Chondrocyte (in vitro differentiated cells): Measurements from ENCODE around the gene RPL37A. TPM values are rescaled to one million over a fixed set of nuclear protein-coding genes. Genes with fewer than 3 reads are reported as not detected.

Experiments used
- DNase-seq: peaks from one replicate; pipeline ENCODE4 v3.0.0; 2021; ENCODE audit warnings: mixed read lengths, low spot score
- H3K27ac Mint-ChIP-seq: one replicate; pipeline ENCODE4 v1.8.0; 2021; ENCODE audit warnings: mild to moderate bottlenecking, moderate library complexity, mixed read lengths; ENCODE audit not compliant: unreplicated experiment
- H3K27me3 Mint-ChIP-seq: 2 replicates; pipeline ENCODE4 v1.8.0; 2021; ENCODE audit warnings: low read depth, mixed read lengths
- H3K36me3 Mint-ChIP-seq: 2 replicates; pipeline ENCODE4 v1.8.0; 2021; ENCODE audit warnings: low read depth, mixed read lengths
- H3K4me1 Mint-ChIP-seq: 2 replicates; pipeline ENCODE4 v1.8.0; 2021; ENCODE audit warnings: low read depth, mild to moderate bottlenecking, mixed read lengths
- H3K4me3 Mint-ChIP-seq: one replicate; pipeline ENCODE4 v1.8.0; 2021; ENCODE audit warnings: mild to moderate bottlenecking, moderate library complexity, mixed read lengths; ENCODE audit not compliant: unreplicated experiment
- H3K9me3 Mint-ChIP-seq: 2 replicates; pipeline ENCODE4 v1.8.0; 2021; ENCODE audit warnings: low read depth, mixed read lengths
- CTCF ChIP-seq: fragments of 200-600 bp; sonication (generic); IDR thresholded peaks from 2 replicates; pipeline ENCODE4 v1.5.0; 2021; ENCODE audit warnings: antibody characterized with exemption, mild to moderate bottlenecking, moderate library complexity
- total RNA-seq: library from RNA; stranded (reverse); gene quantifications from 3 replicates; pipeline ENCODE4 v1.2.1, GENCODE V29; 2021

The RPL37A gene
- total RNA-seq, 1 donor from 2014 or later: 2,049 TPM

GRCh38 chr2:216553093-216553478 is 54.4 kb downstream of the RPL37A start:
- DNase-seq: no peak
- TF ChIP-seq CTCF: no peak
- Mint-ChIP-seq H3K4me3 (no peak overlapping the region), H3K4me1 (peaks cover 97% of the 10 kb centered on the region), H3K9me3 (no peaks in the 10 kb centered on the region), H3K36me3 (no peaks in the 10 kb centered on the region), H3K27ac (peak overlapping the region; percentile 91), H3K27me3 (no peaks in the 10 kb centered on the region)

Other genes with a start within 250 kb of the RPL37A start
- gene MARCHF4, start 126.4 kb upstream of the RPL37A start, total RNA-seq: 1.4 to 6.2 TPM (median 6.1 TPM) in 3 replicates
- gene SMARCAL1, start 86.4 kb upstream of the RPL37A start, total RNA-seq: 23.7 to 26.3 TPM (median 25.8 TPM) in 3 replicates
- 1,045 to 1,857 TPM (median 1,848 TPM) in 3 replicates for gene IGFBP2, start 134.6 kb downstream of the RPL37A start, total RNA-seq
- gene IGFBP5, start 196.7 kb downstream of the RPL37A start, total RNA-seq: 403 to 502 TPM (median 500 TPM) in 3 replicates